IMR-90 (cell line): Measurements from ENCODE around the gene CALN1. TPM values are rescaled to one million over a fixed set of nuclear protein-coding genes. Genes with fewer than 3 reads are reported as not detected.

Source experiments
- ATAC-seq: fragments of 200-7000 bp; cut with Tn5 transposase; 2 replicates; pipeline ENCODE4 v1.9.1; 2020; ENCODE audit warnings: low read depth, mild to moderate bottlenecking, moderate library complexity
- BruUV-seq: library from RNA; stranded (reverse); fragments of 400-500 nt; replicated peaks from 2 replicates; lab custom pipeline; 2021; lab: Mats Ljungman, UMichigan
- CTCF ChIA-PET: fragments of 300-600 bp; formaldehyde crosslinking; extraction: SDS; loops from one replicate; lab custom pipeline; 2021; ENCODE audit warnings: antibody characterized with exemption; lab: Yijun Ruan, JAX
- POLR2A ChIA-PET: fragments of 300-600 bp; sonication (Branson Sonifier 250); formaldehyde crosslinking; loops from one replicate; lab custom pipeline; 2022; ENCODE audit warnings: antibody characterized with exemption; ENCODE audit not compliant: unreplicated experiment; lab: Charles Lee
- DNase-seq: peaks from one replicate; pipeline ENCODE4 v3.0.0; 2013
- H2AFZ ChIP-seq: replicated peaks from 2 replicates; pipeline ENCODE3; 2013; ENCODE audit warnings: low read length, mild to moderate bottlenecking; ENCODE audit not compliant: poor library complexity
- H2AK5ac ChIP-seq: 2 replicates; pipeline ENCODE4 v1.6.1; 2013; ENCODE audit warnings: low read depth, low read length, inconsistent platforms
- H2AK9ac ChIP-seq: replicated peaks from 2 replicates; pipeline ENCODE3; 2013; ENCODE audit warnings: mild to moderate bottlenecking, low read depth, low read length, moderate library complexity; ENCODE audit not compliant: poor library complexity
- H2BK120ac ChIP-seq: 2 replicates; pipeline ENCODE4 v1.6.1; 2013; ENCODE audit warnings: low read depth, low read length, inconsistent platforms
- H2BK15ac ChIP-seq: 3 replicates; pipeline ENCODE4 v1.6.1; 2013; ENCODE audit warnings: low read depth, low read length, inconsistent platforms
- H2BK20ac ChIP-seq: 2 replicates; pipeline ENCODE4 v1.6.1; 2013; ENCODE audit warnings: low read depth, mild to moderate bottlenecking, inconsistent platforms, low read length, moderate library complexity
- H2BK5ac ChIP-seq: 2 replicates; pipeline ENCODE4 v1.6.1; 2013; ENCODE audit warnings: mild to moderate bottlenecking, low read depth, low read length, inconsistent platforms; ENCODE audit not compliant: poor library complexity, severe bottlenecking
- H3K14ac ChIP-seq: replicated peaks from 2 replicates; pipeline ENCODE4 v1.6.1; 2013; ENCODE audit warnings: low read depth, low read length, inconsistent platforms
- H3K18ac ChIP-seq: 2 replicates; pipeline ENCODE4 v1.6.1; 2013; ENCODE audit warnings: low read depth, low read length, control low read depth
- H3K23ac ChIP-seq: 2 replicates; pipeline ENCODE4 v1.6.1; 2013; ENCODE audit warnings: low read depth, low read length, inconsistent platforms
- H3K27ac ChIP-seq: 2 replicates; pipeline ENCODE4 v1.5.1; 2013; ENCODE audit warnings: mild to moderate bottlenecking, control low read depth, low read length; ENCODE audit not compliant: insufficient read depth
- H3K27me3 ChIP-seq: 2 replicates; pipeline ENCODE4 v1.6.1; 2013; ENCODE audit warnings: low read length; ENCODE audit not compliant: control insufficient read depth, insufficient read depth
- H3K36me3 ChIP-seq: 2 replicates; pipeline ENCODE4 v1.6.1; 2013; ENCODE audit warnings: low read length, mixed read lengths; ENCODE audit not compliant: control insufficient read depth, insufficient read depth
- H3K4ac ChIP-seq: 2 replicates; pipeline ENCODE4 v1.6.1; 2013; ENCODE audit warnings: low read depth, low read length, inconsistent platforms
- H3K4me1 ChIP-seq: 2 replicates; pipeline ENCODE4 v1.6.1; 2013; ENCODE audit warnings: low read length, mixed read lengths; ENCODE audit not compliant: control insufficient read depth, insufficient read depth
- H3K4me2 ChIP-seq: 2 replicates; pipeline ENCODE4 v1.6.1; 2013; ENCODE audit warnings: low read depth, mild to moderate bottlenecking, control low read depth, low read length, moderate library complexity
- H3K4me3 ChIP-seq: 2 replicates; pipeline ENCODE4 v1.5.1; 2013; ENCODE audit warnings: low read depth, mild to moderate bottlenecking, control low read depth, low read length, moderate library complexity; ENCODE audit not compliant: insufficient read depth
- H3K56ac ChIP-seq: 2 replicates; pipeline ENCODE4 v1.6.1; 2013; ENCODE audit warnings: low read length, inconsistent platforms; ENCODE audit not compliant: insufficient read depth; ENCODE audit errors: extremely low read depth
- H3K79me1 ChIP-seq, 2 experiments: 2 replicates each; pipeline ENCODE4 v1.6.1; 2013; ENCODE audit warnings: low read length in 2 of 2, inconsistent platforms in 1 of 2, low read depth in 1 of 2
- H3K9ac ChIP-seq: 2 replicates; pipeline ENCODE4 v1.6.1; 2013; ENCODE audit warnings: low read depth, low read length, control low read depth
- H3K9me1 ChIP-seq: 2 replicates; pipeline ENCODE4 v1.6.1; 2013; ENCODE audit warnings: low read length, inconsistent platforms; ENCODE audit not compliant: insufficient read depth
- H3K9me3 ChIP-seq: 2 replicates; pipeline ENCODE4 v1.6.1; 2013; ENCODE audit warnings: low read length; ENCODE audit not compliant: control insufficient read depth, insufficient read depth
- H4K20me1 ChIP-seq: 2 replicates; pipeline ENCODE4 v1.6.1; 2013; ENCODE audit warnings: low read length, inconsistent platforms; ENCODE audit not compliant: insufficient read depth
- H4K5ac ChIP-seq: 2 replicates; pipeline ENCODE4 v1.6.1; 2013; ENCODE audit warnings: mild to moderate bottlenecking, low read depth, low read length, control low read depth
- H4K8ac ChIP-seq, 2 experiments: 2 replicates each; pipeline ENCODE4 v1.6.1; 2013; ENCODE audit warnings: low read depth in 2 of 2, low read length in 2 of 2, control low read depth in 1 of 2, inconsistent platforms in 1 of 2
- H4K91ac ChIP-seq: 2 replicates; pipeline ENCODE4 v1.6.1; 2013; ENCODE audit warnings: low read depth, low read length, inconsistent platforms; ENCODE audit not compliant: insufficient read depth
- WGBS, 2 experiments: methylation state at CpG; one replicate each; pipeline versions ENCODE4 v1.1.5 to v1.1.7; 2013; ENCODE audit warnings: missing lambda C conversion rate in 2 of 2; ENCODE audit not compliant: insufficient read length in 1 of 2; ENCODE audit errors: extremely low coverage in 2 of 2; 5-methylcytosine and 5-hydroxymethylcytosine counted together
- dilution Hi-C: fragments of 300-500 bp; cut with HindIII; formaldehyde crosslinking; loops from one replicate; pipeline ENCODE4 v1.14.3; 2018; ENCODE audit warnings: low sequenced_read_pairs; ENCODE audit not compliant: unreplicated experiment
- in situ Hi-C: fragments of 300-500 bp; cut with MboI; formaldehyde crosslinking; loops from 3 replicates; pipeline ENCODE4 v1.14.3; 2019; ENCODE audit warnings: low sequenced_read_pairs, inconsistent platforms, mixed read lengths
- intact Hi-C: fragments of 100-400 bp; cut with micrococcal nuclease; formaldehyde crosslinking; loops from 2 replicates; pipeline ENCODE4 v1.10.0; 2022
- polyA plus RNA-seq, 3 experiments: library from polyadenylated mRNA; depleted of rRNA; stranded (reverse); fragments of >200 nt; gene quantifications; 2 replicates each; pipeline ENCODE4 v1.2.3, GENCODE V29; 2012; ENCODE audit warnings: low replicate concordance in 1 of 3
- total RNA-seq: library from RNA; depleted of rRNA; stranded (reverse); fragments of >200 nt; gene quantifications from 2 replicates; pipeline ENCODE4 v1.2.3, GENCODE V29; 2012
- TF ChIP-seq, protein P1 (sequence below): fragments of 150-350 bp; IDR thresholded peaks from 2 replicates; pipeline ENCODE4 v1.6.1; 2016; ENCODE audit warnings: low read depth, mild to moderate bottlenecking, low read length, moderate library complexity, borderline replicate concordance

CALN1 gene
- total and polyA plus RNA-seq, 2 of the 4 experiments (the other 2 are of a cell fraction) = not detected

- no CpG with 5 or more reads among the region's 11 CpGs for WGBS, 2 experiments
- no peak overlapping the region for H2AFZ ChIP-seq
- no peaks in the 10 kb centered on the region for H3K4me1 ChIP-seq
- no peak overlapping the region for H4K91ac ChIP-seq
- no peak overlapping the region for H3K14ac ChIP-seq
- no peak overlapping the region for H3K4ac ChIP-seq
- H3K79me1 ChIP-seq = no peaks in the 10 kb centered on the region
- POLR2A ChIA-PET = no interaction called here
- no peak for ATAC-seq
- no peak for DNase-seq
- H4K20me1 ChIP-seq = no peaks in the 10 kb centered on the region
- no peak overlapping the region for H4K8ac ChIP-seq
- peaks cover 34% of the 10 kb centered on the region for H3K9me3 ChIP-seq
- H2BK15ac ChIP-seq = no peak overlapping the region
- H3K27me3 ChIP-seq = no peaks in the 10 kb centered on the region
- no peak overlapping the region for H3K56ac ChIP-seq
- H3K18ac ChIP-seq = no peak overlapping the region
- in situ Hi-C loops = no loop called here
- no peak overlapping the region for H3K9ac ChIP-seq
- H3K4me2 ChIP-seq = no peak overlapping the region
- H3K23ac ChIP-seq = no peak overlapping the region
- H3K4me3 ChIP-seq = no peak overlapping the region
- no peak overlapping the region for H3K27ac ChIP-seq
- no peak overlapping the region for H2BK120ac ChIP-seq
- no TSS peak for BruUV-seq
- no peak overlapping the region for H2BK20ac ChIP-seq
- H3K36me3 ChIP-seq = no peaks in the 10 kb centered on the region
- TF ChIP-seq, protein P1, sequence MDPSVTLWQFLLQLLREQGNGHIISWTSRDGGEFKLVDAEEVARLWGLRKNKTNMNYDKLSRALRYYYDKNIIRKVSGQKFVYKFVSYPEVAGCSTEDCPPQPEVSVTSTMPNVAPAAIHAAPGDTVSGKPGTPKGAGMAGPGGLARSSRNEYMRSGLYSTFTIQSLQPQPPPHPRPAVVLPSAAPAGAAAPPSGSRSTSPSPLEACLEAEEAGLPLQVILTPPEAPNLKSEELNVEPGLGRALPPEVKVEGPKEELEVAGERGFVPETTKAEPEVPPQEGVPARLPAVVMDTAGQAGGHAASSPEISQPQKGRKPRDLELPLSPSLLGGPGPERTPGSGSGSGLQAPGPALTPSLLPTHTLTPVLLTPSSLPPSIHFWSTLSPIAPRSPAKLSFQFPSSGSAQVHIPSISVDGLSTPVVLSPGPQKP = no peak
- intact Hi-C loops = no loop called here
- CTCF ChIA-PET = no interaction called here
- no peaks in the 10 kb centered on the region for H3K9me1 ChIP-seq
- dilution Hi-C loops = no loop called here
- H2BK5ac ChIP-seq = no peak overlapping the region
- no peak overlapping the region for H2AK9ac ChIP-seq
- H2AK5ac ChIP-seq = no peak overlapping the region
- no peak overlapping the region for H4K5ac ChIP-seq
These were observed 6.7 kb downstream of the CALN1 start for GRCh38 chr7:72405418-72405817.
